Suprapubic skin (tissue), 4 donors: ENCODE measurements around the gene KRT9. TPM values are rescaled to one million over a fixed set of nuclear protein-coding genes. Genes with fewer than 3 reads are reported as not detected.
A peak's percentile ranks its signal among the peaks of the same experiment; 100 is the strongest.
"Not testable (repeated sequence)": the region's sequence is repeated elsewhere in the genome, so short reads cannot be mapped to it uniquely, and the experiment has no call there.

Source experiments
- DNase-seq, 2 donors: peaks; one replicate each; pipeline ENCODE4 v3.0.0-alpha.2; 2019; ENCODE audit warnings: low spot score in 2 of 2
- H3K27ac ChIP-seq: fragments of 200-600 bp; sonication (generic); one replicate; pipeline ENCODE4 v1.5.1; 2019
- H3K27me3 ChIP-seq: fragments of 200-600 bp; sonication (generic); one replicate; pipeline ENCODE4 v1.5.1; 2019
- H3K36me3 ChIP-seq: fragments of 200-600 bp; sonication (generic); one replicate; pipeline ENCODE4 v1.5.1; 2019
- H3K4me1 ChIP-seq: fragments of 200-600 bp; sonication (generic); one replicate; pipeline ENCODE4 v1.5.1; 2019
- H3K4me3 ChIP-seq: fragments of 200-600 bp; sonication (generic); one replicate; pipeline ENCODE4 v1.5.1; 2019; ENCODE audit warnings: mild to moderate bottlenecking
- H3K9me3 ChIP-seq: fragments of 200-600 bp; sonication (generic); one replicate; pipeline ENCODE4 v1.5.1; 2019
- EP300 ChIP-seq: sonication (generic); formaldehyde crosslinking; IDR thresholded peaks from one replicate; pipeline ENCODE4 v1.6.1; 2017; ENCODE audit warnings: antibody characterized with exemption
- POLR2A ChIP-seq, 2 donors: fragments of 450-650 bp; IDR thresholded peaks; one replicate each; pipeline ENCODE4 v1.6.1; 2017; ENCODE audit warnings: antibody characterized with exemption in 2 of 2, mild to moderate bottlenecking in 2 of 2, moderate library complexity in 2 of 2
- POLR2AphosphoS5 ChIP-seq, 3 donors: sonication (generic); formaldehyde crosslinking; IDR thresholded peaks; one replicate each; pipeline ENCODE4 v1.6.1; 2017; ENCODE audit warnings: antibody characterized with exemption in 3 of 3
- WGBS: methylation state at CpG from one replicate; pipeline ENCODE4 v1.1.5; 2018; 5-methylcytosine and 5-hydroxymethylcytosine counted together
- total RNA-seq, 4 donors: library from RNA; depleted of rRNA; stranded (reverse); fragments of >200 nt; gene quantifications; one replicate each; pipeline ENCODE4 v1.1.0, GENCODE V29; 2016
- TF ChIP-seq, protein P1 (sequence below), 2 donors: fragments of 200-600 bp in 1 of 2; fragments of 450-650 bp in 1 of 2; sonication (generic) in 1 of 2; IDR thresholded peaks; one replicate each; pipeline ENCODE4 v1.5.1; 2016 to 2019; ENCODE audit warnings: antibody characterized with exemption in 2 of 2, mild to moderate bottlenecking in 1 of 2, moderate library complexity in 1 of 2

The KRT9 gene, protein sequence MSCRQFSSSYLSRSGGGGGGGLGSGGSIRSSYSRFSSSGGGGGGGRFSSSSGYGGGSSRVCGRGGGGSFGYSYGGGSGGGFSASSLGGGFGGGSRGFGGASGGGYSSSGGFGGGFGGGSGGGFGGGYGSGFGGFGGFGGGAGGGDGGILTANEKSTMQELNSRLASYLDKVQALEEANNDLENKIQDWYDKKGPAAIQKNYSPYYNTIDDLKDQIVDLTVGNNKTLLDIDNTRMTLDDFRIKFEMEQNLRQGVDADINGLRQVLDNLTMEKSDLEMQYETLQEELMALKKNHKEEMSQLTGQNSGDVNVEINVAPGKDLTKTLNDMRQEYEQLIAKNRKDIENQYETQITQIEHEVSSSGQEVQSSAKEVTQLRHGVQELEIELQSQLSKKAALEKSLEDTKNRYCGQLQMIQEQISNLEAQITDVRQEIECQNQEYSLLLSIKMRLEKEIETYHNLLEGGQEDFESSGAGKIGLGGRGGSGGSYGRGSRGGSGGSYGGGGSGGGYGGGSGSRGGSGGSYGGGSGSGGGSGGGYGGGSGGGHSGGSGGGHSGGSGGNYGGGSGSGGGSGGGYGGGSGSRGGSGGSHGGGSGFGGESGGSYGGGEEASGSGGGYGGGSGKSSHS
- 1 to 10 TPM in 1 of 4 donors, under 1 TPM in 3; 0.68 to 1.6 (median 0.82) TPM for total RNA-seq

DNA sequence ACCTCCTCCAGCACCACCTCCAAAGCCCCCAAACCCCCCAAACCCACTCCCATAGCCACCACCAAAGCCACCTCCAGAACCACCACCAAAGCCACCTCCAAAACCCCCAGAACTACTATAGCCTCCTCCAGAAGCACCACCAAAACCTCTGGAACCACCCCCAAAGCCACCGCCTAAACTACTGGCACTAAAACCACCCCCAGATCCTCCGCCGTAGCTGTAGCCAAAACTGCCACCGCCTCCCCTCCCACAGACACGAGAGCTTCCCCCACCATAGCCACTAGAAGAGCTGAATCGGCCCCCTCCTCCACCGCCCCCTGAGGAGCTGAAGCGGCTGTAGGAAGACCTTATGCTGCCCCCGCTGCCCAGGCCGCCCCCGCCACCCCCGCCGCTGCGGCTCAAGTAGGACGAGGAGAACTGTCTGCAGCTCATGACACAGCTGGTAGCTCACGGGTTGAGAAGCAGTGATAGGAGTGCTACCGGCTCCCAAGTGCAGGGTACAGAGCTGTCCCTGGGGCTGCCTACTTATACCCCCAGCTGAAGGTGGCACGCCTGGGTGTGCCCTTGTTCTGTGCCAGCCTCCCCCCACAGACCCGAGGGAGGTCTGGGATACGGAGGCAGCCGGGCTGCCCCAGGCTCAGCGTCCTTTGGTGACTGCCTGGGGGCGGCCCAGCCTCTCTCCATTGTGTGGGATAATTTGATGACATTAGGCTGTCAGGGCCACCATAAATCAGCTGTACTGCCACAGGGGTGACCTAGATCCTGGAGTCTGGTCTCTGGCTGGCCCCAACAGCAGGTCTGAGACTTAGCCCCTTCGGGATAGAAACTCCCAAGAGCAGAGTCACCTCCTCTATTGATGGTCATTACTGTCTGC lies at the start of gene KRT9:
KRT9 (minus strand) TSS at position 499 of the 874 bp plus-strand sequence; CDS start at position 432, 67 bp downstream.
- WGBS: 67% methylated on average over 15 of the region's 24 CpGs
- peaks cover under 1% of the 10 kb centered on the region for H3K4me1 ChIP-seq
- H3K27me3 ChIP-seq: peaks cover 24% of the 10 kb centered on the region

DNA sequence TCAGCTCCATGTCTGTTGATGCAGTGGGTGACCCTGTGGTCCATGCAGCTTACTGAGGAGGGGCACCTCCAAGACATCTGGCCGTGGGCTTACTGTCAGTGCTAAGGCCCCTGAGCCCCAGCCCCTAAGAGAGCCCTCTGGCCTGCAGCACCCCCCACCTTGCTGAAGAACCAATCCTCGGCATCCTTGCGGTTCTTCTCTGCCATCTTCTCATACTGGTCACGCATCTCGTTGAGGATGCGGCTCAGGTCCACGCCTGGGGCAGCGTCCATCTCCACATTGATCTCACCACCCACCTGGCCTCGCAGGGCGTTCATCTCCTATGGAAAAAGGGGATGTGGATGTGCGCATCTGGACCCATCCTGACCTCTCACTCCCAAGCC lies 49.6 kb upstream of the KRT9 start:
- H3K4me3 ChIP-seq: peak overlapping the region; percentile 24
- H3K9me3 ChIP-seq, H3K36me3 ChIP-seq, H3K27ac ChIP-seq: not testable (repeated sequence)
- 94% methylated on average over 11 of the region's 11 CpGs for WGBS
- H3K4me1 ChIP-seq: peaks cover 51% of the 10 kb centered on the region
- peak in 1 of 2 donors; percentile 36 for DNase-seq
- H3K27me3 ChIP-seq: peaks cover 20% of the 10 kb centered on the region

More for the DNA sequence above, at the start of gene KRT9:
- TF ChIP-seq POLR2AphosphoS5 (IDR thresholded peaks at IDR 0.05) (no peak), POLR2A (IDR thresholded peaks at IDR 0.05) (no peak), EP300 (no peak)
- TF ChIP-seq, protein P1, sequence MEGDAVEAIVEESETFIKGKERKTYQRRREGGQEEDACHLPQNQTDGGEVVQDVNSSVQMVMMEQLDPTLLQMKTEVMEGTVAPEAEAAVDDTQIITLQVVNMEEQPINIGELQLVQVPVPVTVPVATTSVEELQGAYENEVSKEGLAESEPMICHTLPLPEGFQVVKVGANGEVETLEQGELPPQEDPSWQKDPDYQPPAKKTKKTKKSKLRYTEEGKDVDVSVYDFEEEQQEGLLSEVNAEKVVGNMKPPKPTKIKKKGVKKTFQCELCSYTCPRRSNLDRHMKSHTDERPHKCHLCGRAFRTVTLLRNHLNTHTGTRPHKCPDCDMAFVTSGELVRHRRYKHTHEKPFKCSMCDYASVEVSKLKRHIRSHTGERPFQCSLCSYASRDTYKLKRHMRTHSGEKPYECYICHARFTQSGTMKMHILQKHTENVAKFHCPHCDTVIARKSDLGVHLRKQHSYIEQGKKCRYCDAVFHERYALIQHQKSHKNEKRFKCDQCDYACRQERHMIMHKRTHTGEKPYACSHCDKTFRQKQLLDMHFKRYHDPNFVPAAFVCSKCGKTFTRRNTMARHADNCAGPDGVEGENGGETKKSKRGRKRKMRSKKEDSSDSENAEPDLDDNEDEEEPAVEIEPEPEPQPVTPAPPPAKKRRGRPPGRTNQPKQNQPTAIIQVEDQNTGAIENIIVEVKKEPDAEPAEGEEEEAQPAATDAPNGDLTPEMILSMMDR (IDR thresholded peaks at IDR 0.05): no peak
- Histone ChIP-seq H3K9me3 (no peaks in the 10 kb centered on the region), H3K27ac (no peak within 1 kb of the TSS), H3K4me3 (no peak within 1 kb of the TSS), H3K36me3 (no peaks in the 10 kb centered on the region)
- DNase-seq: no peak

DNA sequence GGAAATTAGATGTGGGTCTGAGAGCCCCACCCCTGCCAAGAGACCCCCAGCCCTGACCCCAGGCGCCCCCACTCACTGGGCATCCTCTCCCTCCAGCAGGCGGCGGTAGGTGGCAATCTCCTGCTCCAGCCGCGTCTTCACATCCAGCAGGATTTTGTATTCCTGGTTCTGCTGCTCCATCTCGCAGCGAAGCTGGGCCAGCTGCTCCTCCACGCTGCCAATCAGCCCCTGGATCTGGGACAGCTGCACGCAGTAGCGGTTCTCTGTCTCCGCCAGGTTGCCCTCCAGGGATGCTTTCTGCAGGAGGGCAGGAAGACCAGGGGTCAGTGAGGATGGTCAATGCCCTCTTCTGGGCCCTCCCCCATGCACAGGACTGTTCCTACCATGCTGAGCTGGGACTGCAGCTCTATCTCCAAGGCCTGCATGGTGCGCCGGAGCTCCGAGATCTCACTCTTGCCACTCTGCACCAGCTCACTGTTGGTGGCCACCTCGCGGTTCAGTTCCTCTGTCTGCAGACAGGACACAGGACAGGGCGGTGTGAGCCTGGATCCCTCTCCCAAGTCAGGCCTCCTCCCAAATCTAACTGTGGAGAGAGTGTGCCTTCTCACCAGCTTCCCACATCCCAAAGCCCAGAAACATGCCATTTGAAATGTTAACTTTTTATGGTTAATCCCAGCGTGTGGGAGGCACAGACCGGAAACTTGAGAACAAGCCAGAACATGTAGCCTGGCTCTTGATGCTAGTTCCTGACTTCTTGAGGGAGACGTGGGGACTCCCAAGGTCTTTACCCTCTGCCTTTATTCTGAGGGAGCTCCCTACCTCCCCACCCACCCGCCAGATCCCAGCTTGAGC lies 49.0 kb upstream of the KRT9 start:
- Histone ChIP-seq H3K4me3 (peak overlapping the region; percentile 14), H3K4me1 (peaks cover 47% of the 10 kb centered on the region), H3K36me3 (no peaks in the 10 kb centered on the region), H3K9me3 (no peaks in the 10 kb centered on the region), H3K27ac (no peak overlapping the region), H3K27me3 (peaks cover 20% of the 10 kb centered on the region)
- WGBS: 64% methylated on average over 11 of the region's 21 CpGs
- TF ChIP-seq POLR2A (IDR thresholded peaks at IDR 0.05) (no peak), POLR2AphosphoS5 (IDR thresholded peaks at IDR 0.05) (no peak), EP300 (no peak)
- TF ChIP-seq, protein P1 (IDR thresholded peaks at IDR 0.05): no peak
- DNase-seq: peak in 1 of 2 donors; percentile 56

DNA sequence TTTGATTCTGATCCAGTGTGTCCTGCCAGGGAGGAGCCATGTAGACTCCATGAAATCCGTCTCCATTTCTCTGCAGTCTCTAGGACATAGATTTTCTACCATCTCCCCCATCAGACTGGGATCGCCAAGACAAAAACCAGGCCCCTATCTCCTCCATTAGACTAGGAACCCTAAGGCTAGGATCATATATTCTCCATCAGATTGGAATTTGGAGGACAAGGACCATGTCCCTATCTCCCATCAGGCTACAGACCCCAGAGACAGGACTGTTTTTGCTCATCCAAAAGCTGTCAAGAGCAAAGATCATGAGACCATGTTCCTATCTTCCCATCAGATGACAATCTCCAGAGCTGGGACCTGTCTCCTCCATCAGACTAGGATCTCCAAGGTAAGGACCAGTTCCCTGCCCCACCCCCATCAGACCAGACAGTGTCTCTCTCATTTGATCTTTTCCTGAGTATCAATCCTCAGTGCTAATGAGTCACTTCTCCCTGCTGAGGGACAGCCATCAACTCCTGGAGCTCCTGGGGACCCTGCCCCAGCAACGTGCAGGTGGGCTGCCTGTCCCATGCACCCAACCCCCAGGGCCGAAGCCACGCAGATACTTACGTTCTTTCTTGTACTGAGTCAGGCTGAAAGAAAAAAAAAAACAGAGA lies 48.2 kb upstream of the KRT9 start:
- not testable (repeated sequence) for H3K9me3 ChIP-seq, H3K27ac ChIP-seq, H3K4me3 ChIP-seq, H3K36me3 ChIP-seq
- peak in 1 of 2 donors; percentile 46 for DNase-seq
- H3K4me1 ChIP-seq: peaks cover 41% of the 10 kb centered on the region
- 81% methylated on average over 6 of the region's 6 CpGs for WGBS
- H3K27me3 ChIP-seq: peaks cover 20% of the 10 kb centered on the region

DNA sequence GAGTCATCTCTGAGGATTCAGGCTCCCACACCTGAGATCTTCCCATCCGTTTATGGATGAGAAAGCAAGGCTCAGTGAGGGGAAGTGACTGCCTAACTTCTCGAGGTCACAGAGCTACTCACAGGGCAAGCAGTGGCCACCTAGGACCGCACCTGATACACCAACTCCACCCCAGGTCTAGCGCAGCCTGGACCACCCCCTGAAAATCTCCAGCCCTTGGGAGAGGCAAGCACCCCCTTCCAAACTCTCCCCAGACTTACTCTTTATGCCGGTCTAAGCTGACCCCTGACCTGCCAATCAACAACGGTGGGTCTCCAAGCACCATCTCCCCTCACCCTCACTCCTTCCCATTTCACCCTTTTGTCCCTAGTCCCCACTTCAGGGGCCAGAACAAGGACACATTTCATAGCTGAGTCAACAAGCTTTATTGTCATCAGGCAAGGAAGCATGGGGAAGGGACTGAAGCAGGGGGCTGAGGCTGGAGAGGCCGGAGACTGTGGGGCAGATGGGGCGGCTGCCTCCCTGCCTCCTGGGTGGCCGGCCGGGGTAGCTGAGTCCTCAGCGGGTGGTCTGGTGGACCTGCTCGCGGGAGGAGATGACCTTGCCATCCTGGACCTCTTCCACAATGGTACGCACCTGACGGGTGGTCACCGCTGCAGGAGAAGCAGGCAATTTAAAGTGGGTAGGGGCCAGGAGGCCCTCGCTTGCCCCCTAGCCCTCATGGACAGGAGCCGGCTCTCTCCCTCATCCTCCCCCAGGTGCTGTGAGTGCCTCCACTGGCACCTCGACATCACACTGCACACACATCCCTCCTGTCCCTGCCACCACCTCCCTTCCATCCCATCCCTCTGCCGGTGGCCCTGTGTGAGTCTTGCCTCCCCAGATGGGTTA lies 47.4 kb upstream of the KRT9 start:
- peak in 1 of 2 donors; percentile 57 for DNase-seq
- Histone ChIP-seq H3K9me3 (no peaks in the 10 kb centered on the region), H3K4me1 (peaks cover 34% of the 10 kb centered on the region), H3K27ac (no peak overlapping the region), H3K4me3 (no peak overlapping the region), H3K27me3 (peaks cover 20% of the 10 kb centered on the region), H3K36me3 (no peaks in the 10 kb centered on the region)
- TF ChIP-seq EP300 (no peak), POLR2A (IDR thresholded peaks at IDR 0.05) (no peak), POLR2AphosphoS5 (IDR thresholded peaks at IDR 0.05) (no peak)
- TF ChIP-seq, protein P1 (IDR thresholded peaks at IDR 0.05): no peak
- WGBS: 77% methylated on average over 17 of the region's 20 CpGs
